ENCODE results near the gene EHD4.

GRCh38 chr15:41971089-41971894 is 1.1 kb downstream of the EHD4 start:
- TF ChIP-seq CTCF (IDR thresholded peaks at IDR 0.05; ENCODE audit: low read length) (no peak), EZH2 (IDR thresholded peaks at IDR 0.05; ENCODE audit: borderline replicate concordance, low read length) (no peak)
